ENCODE measurements around the gene UBL7.

The UBL7 gene

DNA sequence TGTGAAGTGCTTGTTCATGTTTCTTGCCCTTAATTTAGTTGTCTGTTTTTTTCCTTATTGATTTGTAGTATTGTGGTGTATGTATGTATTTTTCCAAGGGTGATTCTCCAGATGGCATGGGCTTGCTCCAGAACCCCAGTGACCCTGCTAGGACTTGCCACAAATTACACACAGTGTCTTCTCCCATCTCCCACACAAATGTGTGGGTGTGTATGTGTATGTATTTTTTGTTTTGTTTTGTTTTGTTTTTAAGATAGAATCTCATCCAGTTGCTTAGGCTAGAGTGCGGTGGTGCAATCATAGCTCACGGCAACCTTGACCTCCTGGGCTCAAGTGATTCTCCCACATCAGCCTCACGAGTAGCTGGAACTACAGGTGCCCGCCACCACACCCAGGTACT lies 43.9 kb upstream of the UBL7 start:
- no peaks in the 10 kb centered on the region for H3K36me3 ChIP-seq (ENCODE audit: insufficient read depth, low read length)
- no peaks in the 10 kb centered on the region for H3K9me2 ChIP-seq (ENCODE audit: low read depth, low read length)
- no peak overlapping the region for H3K27ac ChIP-seq (ENCODE audit: low read depth, low read length, poor library complexity, severe bottlenecking)
- no peaks in the 10 kb centered on the region for H3F3A ChIP-seq (ENCODE audit: insufficient read depth, low read length)
- H3K9me3 ChIP-seq (ENCODE audit: low read length), result no peaks in the 10 kb centered on the region
- TF ChIP-seq, protein P1, sequence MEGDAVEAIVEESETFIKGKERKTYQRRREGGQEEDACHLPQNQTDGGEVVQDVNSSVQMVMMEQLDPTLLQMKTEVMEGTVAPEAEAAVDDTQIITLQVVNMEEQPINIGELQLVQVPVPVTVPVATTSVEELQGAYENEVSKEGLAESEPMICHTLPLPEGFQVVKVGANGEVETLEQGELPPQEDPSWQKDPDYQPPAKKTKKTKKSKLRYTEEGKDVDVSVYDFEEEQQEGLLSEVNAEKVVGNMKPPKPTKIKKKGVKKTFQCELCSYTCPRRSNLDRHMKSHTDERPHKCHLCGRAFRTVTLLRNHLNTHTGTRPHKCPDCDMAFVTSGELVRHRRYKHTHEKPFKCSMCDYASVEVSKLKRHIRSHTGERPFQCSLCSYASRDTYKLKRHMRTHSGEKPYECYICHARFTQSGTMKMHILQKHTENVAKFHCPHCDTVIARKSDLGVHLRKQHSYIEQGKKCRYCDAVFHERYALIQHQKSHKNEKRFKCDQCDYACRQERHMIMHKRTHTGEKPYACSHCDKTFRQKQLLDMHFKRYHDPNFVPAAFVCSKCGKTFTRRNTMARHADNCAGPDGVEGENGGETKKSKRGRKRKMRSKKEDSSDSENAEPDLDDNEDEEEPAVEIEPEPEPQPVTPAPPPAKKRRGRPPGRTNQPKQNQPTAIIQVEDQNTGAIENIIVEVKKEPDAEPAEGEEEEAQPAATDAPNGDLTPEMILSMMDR (IDR thresholded peaks at IDR 0.05; ENCODE audit: low read length), result no peak
- TF ChIP-seq EZH2 (IDR thresholded peaks at IDR 0.05; ENCODE audit: borderline replicate concordance, low read length), result no peak
- no peak overlapping the region for H2AFZ ChIP-seq (ENCODE audit: low read length)
- no peak overlapping the region for H3K4me2 ChIP-seq (ENCODE audit: low read length)
- no peaks in the 10 kb centered on the region for H3K27me3 ChIP-seq (ENCODE audit: insufficient read depth, low read length)
- H3K9ac ChIP-seq (ENCODE audit: low read length), result no peak overlapping the region
- H3K79me2 ChIP-seq (ENCODE audit: insufficient read depth, low read length), result no peaks in the 10 kb centered on the region
- H3K4me1 ChIP-seq (ENCODE audit: insufficient read depth, low read length, severe bottlenecking), result no peaks in the 10 kb centered on the region
- H3K4me3 ChIP-seq (ENCODE audit: low read depth, low read length, poor library complexity, severe bottlenecking), result no peak overlapping the region
- no peaks in the 10 kb centered on the region for H4K20me1 ChIP-seq (ENCODE audit: insufficient read depth, low read length)

DNA sequence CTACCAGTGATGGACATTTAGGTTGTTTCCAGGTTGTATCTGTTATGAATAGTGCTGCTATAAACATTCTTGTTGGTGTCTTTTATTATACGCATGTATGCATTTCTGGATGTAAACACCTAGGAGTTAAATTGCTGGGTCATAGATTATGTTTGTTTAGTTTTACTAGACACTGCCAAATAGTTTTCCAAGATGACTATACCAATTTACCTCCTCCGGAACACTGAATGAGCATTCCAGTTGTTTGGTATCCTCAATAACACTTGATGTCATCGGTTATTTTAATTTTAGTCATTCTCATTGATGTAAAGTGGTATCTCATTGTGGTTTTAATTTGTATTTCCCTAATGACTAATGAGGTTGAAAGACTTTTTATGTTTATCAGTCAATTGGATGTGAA lies 43.5 kb upstream of the UBL7 start:
- H3K4me2 ChIP-seq (ENCODE audit: low read length), result no peak overlapping the region
- H3K4me1 ChIP-seq (ENCODE audit: insufficient read depth, low read length, severe bottlenecking), result no peaks in the 10 kb centered on the region
- no peaks in the 10 kb centered on the region for H4K20me1 ChIP-seq (ENCODE audit: insufficient read depth, low read length)
- no peak overlapping the region for H3K9ac ChIP-seq (ENCODE audit: low read length)
- no peak overlapping the region for H2AFZ ChIP-seq (ENCODE audit: low read length)
- no peaks in the 10 kb centered on the region for H3K36me3 ChIP-seq (ENCODE audit: insufficient read depth, low read length)
- no peaks in the 10 kb centered on the region for H3K27me3 ChIP-seq (ENCODE audit: insufficient read depth, low read length)
- no peaks in the 10 kb centered on the region for H3F3A ChIP-seq (ENCODE audit: insufficient read depth, low read length)
- no peaks in the 10 kb centered on the region for H3K79me2 ChIP-seq (ENCODE audit: insufficient read depth, low read length)
- no peaks in the 10 kb centered on the region for H3K9me2 ChIP-seq (ENCODE audit: low read depth, low read length)
- no peak overlapping the region for H3K27ac ChIP-seq (ENCODE audit: low read depth, low read length, poor library complexity, severe bottlenecking)
- TF ChIP-seq, protein P1 (IDR thresholded peaks at IDR 0.05; ENCODE audit: low read length), result no peak
- no peak for TF ChIP-seq EZH2 (IDR thresholded peaks at IDR 0.05; ENCODE audit: borderline replicate concordance, low read length)
- no peak overlapping the region for H3K4me3 ChIP-seq (ENCODE audit: low read depth, low read length, poor library complexity, severe bottlenecking)
- H3K9me3 ChIP-seq (ENCODE audit: low read length), result no peaks in the 10 kb centered on the region

DNA sequence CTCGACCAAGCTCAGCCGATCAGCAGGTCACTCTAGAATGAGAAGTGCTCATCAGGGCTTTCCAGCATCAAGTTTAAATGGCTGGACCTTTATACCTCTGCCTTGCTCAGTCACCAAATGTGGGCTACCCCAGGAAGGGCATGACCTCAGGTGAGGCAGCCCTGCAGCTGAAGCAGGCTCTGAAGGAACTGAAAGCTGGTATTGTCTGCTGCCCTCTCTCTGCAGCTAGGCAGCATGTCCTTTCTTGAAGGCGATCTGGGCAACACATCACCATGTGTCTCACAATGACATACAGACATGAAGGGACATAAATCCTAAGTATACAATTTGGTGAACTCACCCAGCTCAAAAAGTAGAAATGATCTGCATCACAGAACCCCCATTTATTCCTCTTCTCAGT lies 41.3 kb upstream of the UBL7 start:
- H3K27ac ChIP-seq (ENCODE audit: low read depth, low read length, poor library complexity, severe bottlenecking), result no peak overlapping the region
- no peaks in the 10 kb centered on the region for H3K27me3 ChIP-seq (ENCODE audit: insufficient read depth, low read length)
- no peak overlapping the region for H2AFZ ChIP-seq (ENCODE audit: low read length)
- no peaks in the 10 kb centered on the region for H3K79me2 ChIP-seq (ENCODE audit: insufficient read depth, low read length)
- TF ChIP-seq, protein P1 (IDR thresholded peaks at IDR 0.05; ENCODE audit: low read length), result no peak
- TF ChIP-seq EZH2 (IDR thresholded peaks at IDR 0.05; ENCODE audit: borderline replicate concordance, low read length), result no peak
- H3K4me3 ChIP-seq (ENCODE audit: low read depth, low read length, poor library complexity, severe bottlenecking), result no peak overlapping the region
- H3K9me3 ChIP-seq (ENCODE audit: low read length), result no peaks in the 10 kb centered on the region
- H4K20me1 ChIP-seq (ENCODE audit: insufficient read depth, low read length), result no peaks in the 10 kb centered on the region
- no peak overlapping the region for H3K9ac ChIP-seq (ENCODE audit: low read length)
- no peaks in the 10 kb centered on the region for H3K9me2 ChIP-seq (ENCODE audit: low read depth, low read length)
- no peak overlapping the region for H3K4me2 ChIP-seq (ENCODE audit: low read length)
- no peaks in the 10 kb centered on the region for H3F3A ChIP-seq (ENCODE audit: insufficient read depth, low read length)
- no peaks in the 10 kb centered on the region for H3K36me3 ChIP-seq (ENCODE audit: insufficient read depth, low read length)
- H3K4me1 ChIP-seq (ENCODE audit: insufficient read depth, low read length, severe bottlenecking), result no peaks in the 10 kb centered on the region

Data from OCI-LY1 (cell line).